Neural progenitor cell (in vitro differentiated cells): Measurements from ENCODE around the gene AMBRA1.

Experiments used
- EZH2 ChIP-seq: fragments of 200-600 bp; sonication (generic); IDR thresholded peaks from 2 replicates; pipeline ENCODE4 v1.6.1; 2017; ENCODE audit warnings: antibody characterized with exemption, mild to moderate bottlenecking, moderate library complexity
- EZH2phosphoT487 ChIP-seq: fragments of 200-600 bp; sonication (generic); IDR thresholded peaks from 2 replicates; pipeline ENCODE4 v1.6.1; 2017; ENCODE audit warnings: antibody characterized with exemption
- TF ChIP-seq, protein P1 (sequence below): fragments of 200-600 bp; sonication (generic); IDR thresholded peaks from 2 replicates; pipeline ENCODE4 v1.5.1; 2017; ENCODE audit warnings: antibody characterized with exemption, mild to moderate bottlenecking

DNA sequence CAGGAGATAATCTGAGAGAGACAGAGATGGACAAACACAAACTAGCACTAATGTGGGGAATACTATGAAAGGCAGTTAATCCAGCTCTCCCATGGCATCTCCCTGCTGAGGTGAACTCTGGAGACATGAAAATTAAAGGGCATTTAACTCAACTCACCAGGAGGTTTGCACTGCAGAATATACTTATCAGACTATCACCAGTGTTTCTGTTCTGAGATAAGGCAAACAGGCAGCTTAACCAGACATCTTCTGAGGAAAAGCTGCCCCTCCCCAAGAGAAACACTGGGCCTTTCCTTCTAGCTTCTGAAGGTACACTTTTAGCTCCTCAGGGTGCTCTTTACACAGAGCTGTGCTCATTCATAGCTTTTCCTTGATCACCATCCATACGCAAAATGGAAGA is 85.5 kb downstream of the AMBRA1 start:
- TF ChIP-seq, protein P1, sequence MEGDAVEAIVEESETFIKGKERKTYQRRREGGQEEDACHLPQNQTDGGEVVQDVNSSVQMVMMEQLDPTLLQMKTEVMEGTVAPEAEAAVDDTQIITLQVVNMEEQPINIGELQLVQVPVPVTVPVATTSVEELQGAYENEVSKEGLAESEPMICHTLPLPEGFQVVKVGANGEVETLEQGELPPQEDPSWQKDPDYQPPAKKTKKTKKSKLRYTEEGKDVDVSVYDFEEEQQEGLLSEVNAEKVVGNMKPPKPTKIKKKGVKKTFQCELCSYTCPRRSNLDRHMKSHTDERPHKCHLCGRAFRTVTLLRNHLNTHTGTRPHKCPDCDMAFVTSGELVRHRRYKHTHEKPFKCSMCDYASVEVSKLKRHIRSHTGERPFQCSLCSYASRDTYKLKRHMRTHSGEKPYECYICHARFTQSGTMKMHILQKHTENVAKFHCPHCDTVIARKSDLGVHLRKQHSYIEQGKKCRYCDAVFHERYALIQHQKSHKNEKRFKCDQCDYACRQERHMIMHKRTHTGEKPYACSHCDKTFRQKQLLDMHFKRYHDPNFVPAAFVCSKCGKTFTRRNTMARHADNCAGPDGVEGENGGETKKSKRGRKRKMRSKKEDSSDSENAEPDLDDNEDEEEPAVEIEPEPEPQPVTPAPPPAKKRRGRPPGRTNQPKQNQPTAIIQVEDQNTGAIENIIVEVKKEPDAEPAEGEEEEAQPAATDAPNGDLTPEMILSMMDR, result no peak
- TF ChIP-seq EZH2 (no peak), EZH2phosphoT487 (no peak)
